GM10847 (cell line): ENCODE results near the gene CPEB1.

Source experiments
- POLR2A ChIP-seq: IDR thresholded peaks from 2 replicates; pipeline ENCODE4 v1.6.1; 2011; ENCODE audit not compliant: insufficient read length; ENCODE audit errors: extremely low read depth

CPEB1 gene

DNA sequence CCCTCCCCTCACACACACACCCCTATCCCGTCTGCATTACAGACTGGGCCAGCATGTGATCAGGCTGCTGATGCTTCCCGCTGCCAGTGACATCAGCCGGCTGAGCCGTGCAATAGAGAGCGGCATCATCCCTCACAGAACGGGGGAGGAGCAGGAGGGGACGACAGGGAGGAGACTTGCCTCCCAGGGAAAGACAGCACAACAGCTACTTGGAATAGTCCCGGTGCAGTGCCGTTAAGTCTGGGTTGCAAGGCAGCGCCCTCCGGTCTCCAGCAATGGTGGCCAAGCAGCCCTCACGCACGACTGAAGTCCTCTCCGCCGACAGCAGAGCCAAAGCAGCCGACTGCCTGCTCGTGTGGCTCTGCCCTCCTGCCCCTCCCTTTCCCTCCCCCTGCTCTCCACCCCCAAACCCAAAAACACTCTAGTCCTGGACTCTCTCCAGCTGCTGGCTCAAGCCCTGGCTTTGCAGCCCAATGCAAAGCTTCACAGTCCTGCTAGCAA lies 75.4 kb downstream of the CPEB1 start:
- TF ChIP-seq POLR2A, result no peak

DNA sequence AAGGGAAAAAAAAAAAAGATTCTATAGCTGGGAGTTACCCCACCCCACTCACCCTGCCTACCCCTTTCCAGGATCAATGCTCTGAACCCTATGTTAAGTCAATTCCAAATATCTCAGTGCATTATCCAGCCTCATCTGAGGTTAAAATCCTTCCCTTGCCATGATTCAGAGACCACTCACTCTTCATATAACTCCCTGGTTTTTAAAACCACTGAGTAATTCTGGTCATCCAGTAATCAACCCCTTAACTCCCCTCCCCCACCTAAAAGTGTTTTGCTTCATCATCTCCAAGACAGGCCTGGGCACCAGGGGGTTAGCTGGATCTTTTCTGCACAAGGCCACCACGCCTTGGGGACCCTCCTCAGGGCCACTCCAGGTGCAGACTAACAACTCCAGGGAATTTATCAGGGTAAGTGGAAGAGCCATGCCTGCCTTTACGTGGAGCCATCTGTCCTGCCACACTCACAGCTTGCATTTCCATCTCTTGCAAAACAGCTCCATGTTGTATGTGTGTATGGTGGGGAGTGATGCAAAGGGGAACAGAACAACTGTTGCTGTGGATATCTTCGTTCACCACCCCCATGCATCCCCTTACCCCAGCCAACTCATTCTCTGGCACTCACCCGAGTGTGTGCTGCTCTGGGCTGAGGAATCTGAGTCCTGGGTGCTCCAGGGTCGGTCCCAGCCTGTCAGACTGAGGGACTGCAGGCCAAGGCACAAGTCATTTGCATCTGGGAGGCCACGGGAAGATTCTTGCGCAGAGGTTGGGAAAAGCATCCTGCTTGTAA lies 76.2 kb downstream of the CPEB1 start:
- no peak for TF ChIP-seq POLR2A

DNA sequence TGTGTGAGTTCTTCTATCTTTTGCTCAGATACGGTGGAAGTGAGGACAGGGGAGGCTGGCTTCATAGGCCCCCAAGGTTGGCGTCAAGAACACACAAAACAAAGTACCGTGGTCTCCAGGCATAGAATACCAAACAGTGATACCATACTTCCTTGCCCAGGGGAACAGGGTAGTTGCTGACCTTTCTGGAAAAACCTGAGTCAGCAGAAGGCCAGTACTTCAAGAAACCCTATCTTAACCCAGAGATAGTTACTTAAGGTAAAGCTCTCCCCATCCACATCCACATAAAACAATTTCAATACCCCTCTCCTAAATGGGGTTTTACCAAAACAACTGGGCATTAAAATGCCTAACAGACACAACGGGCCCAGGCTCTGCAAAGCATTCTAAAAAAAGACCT lies 77.3 kb downstream of the CPEB1 start:
- TF ChIP-seq POLR2A, result no peak

DNA sequence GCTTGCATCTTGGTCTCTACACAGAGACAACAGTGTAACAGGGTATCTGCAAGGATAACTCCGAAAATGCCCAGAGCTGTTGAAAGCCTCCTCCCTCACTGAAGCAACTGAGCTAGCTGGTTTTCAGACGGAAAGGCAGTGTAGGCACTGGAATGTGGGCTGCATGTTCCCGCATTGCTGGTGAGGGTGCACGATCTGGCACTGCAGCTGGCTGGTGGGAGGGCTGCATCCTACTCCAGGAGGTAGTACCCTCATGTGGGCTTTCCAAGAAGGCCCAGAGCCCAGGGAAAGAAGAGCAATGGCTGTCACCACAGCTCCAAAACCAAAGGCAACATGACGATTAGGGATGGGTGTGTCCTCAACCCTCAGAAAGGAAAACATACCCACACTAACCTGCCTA lies 78.2 kb downstream of the CPEB1 start:
- no peak for TF ChIP-seq POLR2A

DNA sequence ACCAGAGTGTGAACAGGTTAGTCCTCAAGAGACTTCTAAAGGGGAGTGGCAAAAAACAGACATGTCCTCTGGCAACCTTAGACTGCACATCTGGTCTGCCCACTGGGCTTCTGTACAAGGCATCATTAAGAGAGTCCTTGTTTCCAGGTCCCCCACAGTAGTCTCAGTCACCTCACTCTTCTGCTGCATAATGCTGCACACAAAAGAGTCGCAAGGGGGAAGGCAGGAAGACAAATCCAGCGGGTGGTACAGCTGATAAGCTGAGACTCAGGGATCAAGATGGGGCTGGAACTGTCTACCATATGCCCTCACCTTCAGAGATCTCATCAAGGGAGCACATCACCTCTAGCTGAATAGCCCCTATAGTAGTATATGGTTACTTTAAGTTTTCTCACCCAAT lies 79.5 kb downstream of the CPEB1 start:
- TF ChIP-seq POLR2A, result no peak

DNA sequence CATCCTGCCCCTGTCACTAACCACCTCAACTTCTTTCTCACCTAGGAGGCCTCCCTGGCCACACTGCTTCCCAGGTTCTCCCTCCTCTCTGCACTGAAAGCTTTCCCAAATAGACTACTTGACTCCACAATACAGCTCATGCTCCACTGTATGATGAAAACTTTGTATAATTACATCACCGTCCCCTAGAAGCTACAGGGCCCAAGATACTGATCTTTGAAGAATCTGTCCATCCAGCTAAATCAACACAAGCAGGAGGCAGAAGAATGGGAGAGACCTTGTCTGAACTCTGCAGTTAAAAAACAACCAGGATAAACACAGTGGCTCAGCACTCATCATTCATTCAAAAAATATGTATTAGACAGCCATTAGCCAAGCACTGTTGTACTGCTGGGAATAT lies 80.5 kb downstream of the CPEB1 start:
- no peak for TF ChIP-seq POLR2A

DNA sequence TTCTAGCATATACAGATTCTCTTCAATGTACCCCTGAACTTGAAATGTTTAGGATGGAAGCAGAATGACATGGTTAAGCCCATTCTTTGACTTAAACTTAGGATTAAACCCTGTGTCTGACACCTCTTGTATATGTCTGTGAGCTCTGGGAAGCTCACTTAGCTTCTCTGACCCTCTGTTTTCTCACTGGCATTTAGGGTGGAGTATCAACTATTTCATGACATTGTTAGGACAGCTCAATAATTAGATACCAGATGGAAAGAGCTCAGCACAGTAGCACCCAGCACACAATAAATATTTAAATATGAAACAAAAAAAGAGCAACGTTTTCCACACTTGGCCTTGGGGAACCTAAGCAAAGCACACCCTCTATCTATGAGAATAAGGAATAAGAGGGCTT lies 88.7 kb downstream of the CPEB1 start:
- no peak for TF ChIP-seq POLR2A

DNA sequence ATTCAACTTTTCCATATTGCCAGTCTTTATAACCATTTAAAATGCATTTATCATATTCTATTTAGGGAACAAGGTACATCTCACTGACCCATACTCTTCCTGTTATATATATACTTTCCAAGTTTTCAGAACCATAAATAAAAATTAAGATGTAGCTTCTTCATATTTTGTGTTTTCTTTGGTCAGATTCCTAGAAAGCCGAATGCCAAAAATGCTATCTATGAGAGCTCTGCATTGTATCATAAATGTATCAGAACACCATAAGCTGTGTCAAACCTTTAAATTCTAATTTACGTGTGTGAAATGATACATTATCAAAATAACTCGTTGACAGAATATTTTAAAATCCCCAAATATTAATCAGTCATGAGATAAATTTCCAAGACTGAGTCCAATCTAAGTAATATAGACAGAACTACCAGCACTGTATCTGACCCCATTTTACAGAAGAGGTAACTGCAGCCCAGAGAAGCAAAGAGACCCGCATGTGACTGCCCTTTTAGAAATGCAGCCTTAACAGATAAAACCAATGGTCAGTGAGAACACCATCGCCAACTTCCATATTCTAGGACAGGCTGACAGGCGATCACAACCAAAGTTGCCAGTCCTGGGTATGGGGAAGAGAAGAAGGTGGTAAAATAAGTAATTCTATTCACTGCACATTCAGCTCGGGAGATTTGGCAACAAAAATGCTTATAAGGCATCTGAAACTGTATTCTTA lies 90.7 kb downstream of the CPEB1 start:
- no peak for TF ChIP-seq POLR2A

DNA sequence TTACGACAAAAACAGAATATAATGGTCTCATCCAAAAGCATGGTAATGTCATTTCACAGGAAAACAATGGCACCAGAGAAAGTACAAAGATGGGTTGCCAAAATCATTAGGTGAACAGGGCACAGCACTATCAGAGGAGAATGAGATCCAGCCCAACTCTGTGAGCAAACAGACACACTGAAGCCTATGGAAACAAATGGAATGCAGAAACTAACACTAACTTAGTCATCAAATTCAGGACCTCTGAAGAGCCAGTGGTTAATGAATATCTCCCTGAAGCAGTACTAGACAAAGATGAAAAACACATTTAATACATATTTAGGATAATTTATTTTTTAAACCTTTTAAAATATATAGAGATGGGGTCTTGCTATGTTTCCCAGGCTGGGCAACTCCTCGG lies 92.3 kb downstream of the CPEB1 start:
- no peak for TF ChIP-seq POLR2A

DNA sequence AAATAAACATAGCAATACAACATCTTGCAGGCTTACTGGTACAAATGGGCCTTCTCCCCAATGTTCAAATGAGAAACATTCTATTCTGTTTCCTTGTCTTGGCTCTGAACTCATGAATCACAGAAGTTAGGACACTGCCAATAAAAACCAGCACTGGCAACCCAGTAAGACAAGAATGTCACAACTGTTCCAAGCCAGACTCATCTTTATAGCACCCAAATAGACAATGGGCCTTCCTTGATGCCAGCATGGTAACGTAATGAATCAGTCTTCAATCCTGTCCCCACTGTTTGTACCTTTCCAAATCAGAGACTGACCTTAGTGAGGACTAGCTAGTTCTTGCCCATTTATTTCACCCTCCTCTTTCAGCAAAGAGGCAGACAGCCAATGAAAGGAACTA lies 92.8 kb downstream of the CPEB1 start:
- TF ChIP-seq POLR2A, result no peak

DNA sequence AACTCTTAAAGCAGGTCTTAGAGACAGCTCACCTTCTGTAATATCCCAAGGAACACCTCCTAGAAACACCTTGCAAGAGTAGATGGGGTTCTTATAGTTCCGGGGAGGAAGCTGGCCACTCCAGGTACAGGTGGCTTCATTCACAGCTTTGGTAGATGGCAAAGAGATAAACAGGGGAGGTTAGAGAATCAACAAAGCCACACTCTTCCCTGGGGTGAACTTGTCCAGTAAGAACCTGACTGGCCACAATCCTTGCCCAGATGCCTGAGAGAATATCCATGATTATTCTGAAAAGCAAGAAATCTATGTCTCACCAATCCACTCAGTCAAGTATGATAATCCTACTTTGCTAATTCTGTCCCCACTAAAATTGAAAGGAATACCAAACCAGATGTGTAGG lies 93.3 kb downstream of the CPEB1 start:
- TF ChIP-seq POLR2A, result no peak

DNA sequence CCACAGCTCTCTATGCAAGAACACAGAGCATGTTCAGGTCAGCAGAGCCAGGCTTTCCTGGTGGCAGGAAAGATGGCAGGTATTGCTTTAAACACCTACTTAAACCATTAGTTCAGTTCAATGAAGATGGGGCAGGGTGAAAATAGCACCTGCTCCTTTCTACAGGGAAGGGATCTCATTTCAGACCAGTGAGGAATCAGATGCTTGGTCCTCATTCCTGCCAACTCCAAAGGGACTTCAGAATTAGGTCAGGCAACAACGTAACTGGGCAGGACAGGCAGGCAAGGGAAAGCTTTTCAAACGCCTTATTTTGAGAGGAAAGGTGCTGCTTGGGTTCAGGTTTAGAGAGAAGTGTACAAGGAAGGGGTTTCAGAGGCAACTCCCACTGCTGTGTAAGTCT lies 94.3 kb downstream of the CPEB1 start:
- no peak for TF ChIP-seq POLR2A

DNA sequence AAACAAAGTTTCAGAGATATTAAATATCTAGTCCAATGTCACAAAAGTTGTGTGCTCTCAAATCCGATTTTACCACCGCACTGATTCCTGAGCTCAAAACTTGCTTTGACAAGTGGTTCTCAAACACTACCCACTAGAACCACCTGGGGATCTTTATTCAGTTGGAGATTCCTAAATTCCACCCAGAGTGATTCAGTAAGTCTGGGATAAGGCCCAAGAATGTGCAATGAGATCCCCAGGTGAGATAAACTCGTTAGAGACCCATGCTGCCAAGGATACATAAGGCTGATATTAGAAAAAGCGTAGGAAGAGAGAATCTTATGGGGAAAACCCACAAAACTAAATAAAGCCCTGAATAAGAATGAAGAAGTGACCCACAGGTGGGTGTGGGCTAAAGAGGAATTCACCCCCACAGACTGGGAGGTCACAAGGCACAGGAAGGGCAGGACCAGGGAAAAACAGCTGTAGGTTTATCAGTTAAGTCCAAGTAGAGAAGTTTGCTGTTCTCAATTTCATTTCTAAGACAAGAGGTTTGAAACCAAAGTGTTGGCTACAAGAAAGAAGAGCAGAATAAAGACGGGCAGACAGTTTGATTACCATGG lies 95.4 kb downstream of the CPEB1 start:
- no peak for TF ChIP-seq POLR2A

DNA sequence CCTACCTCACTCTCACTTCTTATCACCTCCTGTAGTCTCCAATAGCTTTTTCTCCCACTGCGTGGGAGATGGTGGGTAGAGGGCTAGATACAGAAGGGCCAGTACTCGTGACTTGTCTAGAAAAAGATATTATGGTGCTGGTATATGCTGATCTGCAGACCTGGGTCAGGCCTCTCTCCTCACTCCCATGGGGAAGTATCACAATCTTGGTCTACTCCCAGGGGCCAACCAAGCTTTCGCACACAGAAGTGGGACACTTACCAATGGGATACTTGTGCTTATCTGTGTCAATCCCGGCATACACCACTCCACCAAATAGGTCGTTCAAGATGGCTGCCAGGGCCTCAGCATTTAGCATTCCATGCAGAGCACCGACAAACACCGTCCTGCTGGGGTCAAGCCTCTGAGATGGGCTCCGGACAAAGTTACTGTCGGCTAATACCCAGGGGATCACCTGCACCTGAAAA lies 97.9 kb downstream of the CPEB1 start:
- no peak for TF ChIP-seq POLR2A

DNA sequence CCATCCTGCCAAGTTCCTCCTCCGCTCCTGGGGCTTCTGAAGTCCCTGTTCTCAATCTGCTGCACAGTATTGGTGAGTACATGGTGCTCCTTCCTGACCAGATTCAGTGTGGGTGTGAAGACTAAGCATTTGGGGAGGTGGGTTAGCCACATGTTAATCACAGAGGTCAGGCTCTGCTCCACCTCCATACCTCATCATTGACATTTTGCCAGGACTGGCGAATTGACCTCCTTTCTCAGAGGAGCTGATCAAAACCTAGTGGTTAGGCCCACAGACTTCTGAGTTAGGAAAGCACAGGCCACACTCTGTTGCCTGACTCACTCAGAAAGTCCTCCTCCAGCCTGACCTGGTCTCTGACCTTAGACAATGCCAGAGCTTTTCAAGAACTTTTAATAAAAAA lies 98.5 kb downstream of the CPEB1 start:
- no peak for TF ChIP-seq POLR2A

DNA sequence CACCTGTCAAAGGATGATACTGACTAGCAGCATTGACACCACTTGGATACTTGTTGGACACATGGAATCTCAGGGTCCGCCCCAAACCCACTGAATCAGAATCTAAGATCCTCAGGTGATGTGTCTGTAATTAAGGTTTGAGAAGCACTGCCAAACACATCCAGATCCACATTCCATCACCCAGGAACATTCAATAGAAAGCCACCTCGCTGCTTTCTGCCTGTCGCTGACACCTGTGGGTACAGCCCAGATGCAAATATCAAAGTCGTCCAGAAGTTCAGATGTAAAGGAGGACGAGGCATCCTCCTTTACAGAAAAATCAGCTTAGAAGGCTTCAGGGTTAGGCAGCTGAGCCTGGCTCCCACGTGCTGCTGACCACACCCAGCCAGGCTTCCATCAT lies 101.7 kb downstream of the CPEB1 start:
- no peak for TF ChIP-seq POLR2A
